A549 (cell line): ENCODE data around the gene CDH5. TPM values are rescaled to one million over a fixed set of nuclear protein-coding genes. Genes with fewer than 3 reads are reported as not detected.

Source experiments
- ATAC-seq, 2 experiments: fragments of 200-7000 bp in 1 of 2; fragments of >200 bp in 1 of 2; cut with Nextera tagmentation in 1 of 2; cut with Tn5 transposase in 1 of 2; 3 replicates each; pipeline versions ENCODE4 v1.8.0 to v1.9.1; 2018 to 2020; ENCODE audit warnings: mild to moderate bottlenecking in 1 of 2, moderate library complexity in 1 of 2
- CTCF ChIA-PET: fragments of 300-600 bp; sonication (Branson Sonifier 250); formaldehyde crosslinking; extraction: SDS; loops from one replicate; lab custom pipeline; 2021; ENCODE audit warnings: antibody characterized with exemption, inconsistent platforms; lab: Yijun Ruan, JAX
- POLR2A ChIA-PET: fragments of 350-600 bp; formaldehyde crosslinking; extraction: SDS; loops from one replicate; lab custom pipeline; 2021; ENCODE audit warnings: antibody characterized with exemption, inconsistent platforms; lab: Yijun Ruan, JAX
- DNase-seq, 2 experiments: peaks; one replicate each; pipeline versions ENCODE4 v3.0.0 to v3.0.0-alpha.2; 2011 to 2016; ENCODE audit warnings: low read depth in 1 of 2, low spot score in 1 of 2
- FAIRE-seq: peaks from 2 replicates; lab custom pipeline; 2011; peaks lifted over from hg19 to GRCh38; lab: Jason Lieb, UNC
- H3K27ac ChIP-seq, 2 experiments: fragments of >200 bp; sonication (Bioruptor Twin); formaldehyde crosslinking; 3 replicates each; pipeline ENCODE4 v1.5.1; 2016 to 2017
- H3K4me1 ChIP-seq: fragments of >200 bp; sonication (Bioruptor Twin); formaldehyde crosslinking; 3 replicates; pipeline ENCODE4 v1.6.1; 2016
- H3K4me2 ChIP-seq: fragments of >200 bp; sonication (Bioruptor Twin); formaldehyde crosslinking; 3 replicates; pipeline ENCODE4 v1.6.1; 2016
- H3K4me3 ChIP-seq: fragments of >200 bp; sonication (Bioruptor Twin); formaldehyde crosslinking; 3 replicates; pipeline ENCODE4 v1.5.1; 2016
- H3K9me3 ChIP-seq: fragments of >200 bp; sonication (Bioruptor Twin); formaldehyde crosslinking; 3 replicates; pipeline ENCODE4 v1.6.1; 2016
- BHLHE40 ChIP-seq: IDR thresholded peaks from 2 replicates; pipeline ENCODE4 v1.6.1; 2012; ENCODE audit warnings: low read depth, low read length, inconsistent platforms
- CBX8 ChIP-seq: fragments of 200-600 bp; sonication (generic); IDR thresholded peaks from 2 replicates; pipeline ENCODE4 v1.6.1; 2016
- CEBPB ChIP-seq, 2 experiments: fragments of >200 bp in 1 of 2; sonication (Bioruptor Twin) in 1 of 2; formaldehyde crosslinking in 1 of 2; IDR thresholded peaks; 2 replicates each; pipeline ENCODE4 v1.6.1; 2012 to 2016
- CHD2 ChIP-seq: fragments of 150-350 bp; IDR thresholded peaks from 2 replicates; pipeline ENCODE4 v1.6.1; 2014; ENCODE audit warnings: low read length; ENCODE audit not compliant: partially characterized antibody
- CHD4 ChIP-seq: fragments of 200-600 bp; sonication (generic); IDR thresholded peaks from 2 replicates; pipeline ENCODE4 v1.6.1; 2016; ENCODE audit warnings: antibody characterized with exemption, mild to moderate bottlenecking, borderline replicate concordance
- CTCF ChIP-seq: fragments of >200 bp; sonication (Bioruptor Twin); formaldehyde crosslinking; IDR thresholded peaks from 3 replicates; pipeline ENCODE4 v1.5.1; 2016
- E2F6 ChIP-seq: IDR thresholded peaks from 2 replicates; pipeline ENCODE4 v1.6.1; 2012; ENCODE audit warnings: low read depth, borderline replicate concordance
- ESRRA ChIP-seq: fragments of 150-350 bp; IDR thresholded peaks from 2 replicates; pipeline ENCODE4 v1.6.1; 2014; ENCODE audit warnings: mild to moderate bottlenecking, low read length, borderline replicate concordance
- FOSL2 ChIP-seq, 2 experiments: fragments of 450-650 bp in 1 of 2; fragments of >200 bp in 1 of 2; sonication (Bioruptor Twin) in 1 of 2; formaldehyde crosslinking; IDR thresholded peaks; 2 replicates each; pipeline versions ENCODE4 v1.5.0 to v1.6.1; 2016 to 2020; ENCODE audit warnings: mild to moderate bottlenecking in 1 of 2, moderate library complexity in 1 of 2
- FOXS1 ChIP-seq: fragments of 250-450 bp; sonication (Bioruptor Pico); IDR thresholded peaks from 2 replicates; pipeline ENCODE4 v1.5.0; 2020; ENCODE audit warnings: mild to moderate bottlenecking, moderate library complexity
- GATA3 ChIP-seq: IDR thresholded peaks from 2 replicates; pipeline ENCODE4 v1.6.1; 2012; ENCODE audit warnings: borderline replicate concordance
- HEYL ChIP-seq: fragments of 250-450 bp; sonication (Bioruptor Pico); IDR thresholded peaks from 2 replicates; pipeline ENCODE4 v1.8.0; 2021; ENCODE audit warnings: mild to moderate bottlenecking, moderate library complexity
- HOXA7 ChIP-seq: fragments of 250-450 bp; sonication (Bioruptor Pico); IDR thresholded peaks from 2 replicates; pipeline ENCODE4 v1.5.0; 2020; ENCODE audit warnings: mild to moderate bottlenecking, moderate library complexity
- HOXB13 ChIP-seq: fragments of 250-450 bp; sonication (Bioruptor Pico); IDR thresholded peaks from 2 replicates; pipeline ENCODE4 v1.5.0; 2020; ENCODE audit warnings: low read depth, mild to moderate bottlenecking, moderate library complexity
- HOXB5 ChIP-seq: fragments of 250-450 bp; sonication (Bioruptor Pico); IDR thresholded peaks from 2 replicates; pipeline ENCODE4 v1.5.0; 2020; ENCODE audit warnings: mild to moderate bottlenecking, moderate library complexity
- KDM1A ChIP-seq: fragments of 200-600 bp; sonication (generic); IDR thresholded peaks from 2 replicates; pipeline ENCODE4 v1.6.1; 2016; ENCODE audit warnings: low read depth, mild to moderate bottlenecking
- MAFK ChIP-seq: fragments of 450-650 bp; IDR thresholded peaks from 2 replicates; pipeline ENCODE4 v1.6.1; 2014; ENCODE audit not compliant: partially characterized antibody
- PBX3 ChIP-seq: IDR thresholded peaks from 2 replicates; pipeline ENCODE4 v1.6.1; 2012
- POLR2AphosphoS2 ChIP-seq: conservative IDR thresholded peaks from 2 replicates; pipeline ENCODE4 v1.6.1; 2012; ENCODE audit warnings: low read length, improper control_type of control experiment, inconsistent platforms
- RCOR1 ChIP-seq: fragments of 150-350 bp; IDR thresholded peaks from 2 replicates; pipeline ENCODE4 v1.6.1; 2014; ENCODE audit warnings: antibody characterized with exemption, low read length, low read depth
- RFX5 ChIP-seq: fragments of 450-650 bp; IDR thresholded peaks from 2 replicates; pipeline ENCODE4 v1.7.1; 2014; ENCODE audit warnings: antibody characterized with exemption, mild to moderate bottlenecking, moderate library complexity
- RNF2 ChIP-seq: fragments of 200-600 bp; sonication (generic); IDR thresholded peaks from 2 replicates; pipeline ENCODE4 v1.6.1; 2016; ENCODE audit warnings: low read depth, mild to moderate bottlenecking, antibody characterized with exemption, moderate library complexity, borderline replicate concordance
- SMC3 ChIP-seq: fragments of >200 bp; sonication (Bioruptor Twin); formaldehyde crosslinking; IDR thresholded peaks from 3 replicates; pipeline ENCODE4 v1.6.1; 2018; ENCODE audit warnings: inconsistent platforms
- TFCP2L1 ChIP-seq: fragments of 250-450 bp; sonication (Bioruptor Pico); IDR thresholded peaks from 2 replicates; pipeline ENCODE4 v1.5.0; 2021; ENCODE audit warnings: mild to moderate bottlenecking
- USF2 ChIP-seq: fragments of 450-650 bp; IDR thresholded peaks from 2 replicates; pipeline ENCODE4 v1.6.1; 2014; ENCODE audit warnings: antibody characterized with exemption
- ZC3H11A ChIP-seq: fragments of 450-650 bp; IDR thresholded peaks from 2 replicates; pipeline ENCODE4 v1.6.1; 2014; ENCODE audit warnings: antibody characterized with exemption, mild to moderate bottlenecking
- WGBS: methylation state at CpG from one replicate; pipeline ENCODE4 v1.1.6; 2017; ENCODE audit errors: missing lambda C conversion rate; 5-methylcytosine and 5-hydroxymethylcytosine counted together
- polyA plus RNA-seq, 4 experiments: library from polyadenylated mRNA; depleted of rRNA in 3 of 4; stranded (reverse); fragments of >200 nt; fragmentation: RNase III in 1 of 4; extraction: RNeasy Plus Mini Kit Qiagen cat#74134 plus additional on column Dnase treatment in 1 of 4; gene quantifications; 2 replicates in 3 of 4; 3 replicates in 1 of 4; pipeline ENCODE4 v1.2.3, GENCODE V29; 2011 to 2017

Gene CDH5
- polyA plus RNA-seq, 2 of the 4 experiments (the other 2 are of a cell fraction): 0.01 TPM; not detected in 1

GRCh38 chr16:66409156-66409555 lies 42.7 kb downstream of the CDH5 start:
- H3K4me3 ChIP-seq: no peak overlapping the region
- peak overlapping the region; percentile 76 for H3K4me2 ChIP-seq
- no peak for TF ChIP-seq POLR2AphosphoS2
- peak overlapping the region; percentile 63 to 86; a peak in 4 of 6 replicates for H3K27ac ChIP-seq
- CTCF ChIA-PET: interaction anchor here (0.9 to 7.1 kb wide), 6 partner anchors 44 to 180 kb away, joined by 3 to 68 read pairs (median 4); no protein-coding TSS in a partner anchor
- 60% methylated on average over 5 of the region's 5 CpGs for WGBS
- FAIRE-seq (no peak), ATAC-seq (no peak), DNase-seq (no peak)
- peaks cover 10% of the 10 kb centered on the region; the same call in 2 of the 3 replicates for H3K9me3 ChIP-seq
- POLR2A ChIA-PET: interaction anchor here (1.0 to 1.1 kb wide), 2 partner anchors 99 to 195 kb away, joined by 3 to 6 read pairs; no protein-coding TSS in a partner anchor
- H3K4me1 ChIP-seq: peaks cover 27% of the 10 kb centered on the region

- Histone ChIP-seq H3K4me1 (peaks cover 24% of the 10 kb centered on the region), H3K4me2 (no peak overlapping the region), H3K27ac (no peak overlapping the region), H3K4me3 (no peak overlapping the region), H3K9me3 (peaks cover 10% of the 10 kb centered on the region; the same call in 2 of the 3 replicates)
- no peak for ATAC-seq
- ChIA-PET POLR2A (no interaction called here), CTCF (no interaction called here)
- FAIRE-seq: no peak
- TF ChIP-seq POLR2AphosphoS2 (no peak), HOXB13 (CRISPR knock-in tag) (no peak), CTCF (no peak), FOXS1 (CRISPR knock-in tag) (no peak), ESRRA (no peak), USF2 (no peak), FOSL2 (IDR thresholded peaks at IDR 0.05) (no peak), FOSL2 (CRISPR knock-in tag; IDR thresholded peaks at IDR 0.05) (no peak), RNF2 (no peak)
- DNase-seq: no peak
Observed at GRCh38 chr16:66412182-66412581, 45.7 kb downstream of the CDH5 start.

- no peak for ATAC-seq
- Histone ChIP-seq H3K9me3 (peaks cover 10% of the 10 kb centered on the region; the same call in 2 of the 3 replicates), H3K4me3 (no peak overlapping the region), H3K4me1 (no peaks in the 10 kb centered on the region), H3K27ac (no peak overlapping the region), H3K4me2 (no peak overlapping the region)
- WGBS: 6% methylated on average over 1 of the region's 1 CpG
- no peak for DNase-seq
- TF ChIP-seq ZC3H11A (no peak), GATA3 (no peak)
- ChIA-PET POLR2A (no interaction called here), CTCF (interaction anchor here (0.7 to 2.8 kb wide), 5 partner anchors 9 to 77 kb away, joined by 3 to 29 read pairs (median 4); no protein-coding TSS in a partner anchor)
- FAIRE-seq: no peak
Observed at GRCh38 chr16:66414891-66415290, 48.4 kb downstream of the CDH5 start.

GRCh38 chr16:66416136-66416535 lies 49.6 kb downstream of the CDH5 start:
- no peaks in the 10 kb centered on the region for H3K4me1 ChIP-seq
- no peak overlapping the region for H3K27ac ChIP-seq
- ATAC-seq: no peak
- POLR2A ChIA-PET: no interaction called here
- H3K9me3 ChIP-seq: peaks cover 10% of the 10 kb centered on the region; the same call in 2 of the 3 replicates
- CTCF ChIA-PET: interaction anchor here (1.6 to 2.8 kb wide), 2 partner anchors 11 to 67 kb away, joined by 5 to 29 read pairs; no protein-coding TSS in a partner anchor
- no peak for FAIRE-seq
- no peak for DNase-seq
- H3K4me3 ChIP-seq: no peak overlapping the region
- H3K4me2 ChIP-seq: no peak overlapping the region
- whole genome bisulfite sequencing: 92% methylated on average over 1 of the region's 1 CpG
- TF ChIP-seq BHLHE40: no peak
- no peak for TF ChIP-seq GATA3
- no peak for TF ChIP-seq RFX5
- no peak for TF ChIP-seq TFCP2L1 (CRISPR knock-in tag)
- no peak for TF ChIP-seq HEYL (CRISPR knock-in tag)
- TF ChIP-seq ZC3H11A: no peak
- no peak for TF ChIP-seq CHD4
- TF ChIP-seq CEBPB (IDR thresholded peaks at IDR 0.05): no peak
- TF ChIP-seq PBX3: no peak
- no peak for TF ChIP-seq KDM1A
- TF ChIP-seq E2F6: no peak
- TF ChIP-seq CHD2: no peak
- TF ChIP-seq HOXA7 (CRISPR knock-in tag): no peak
- TF ChIP-seq CBX8: no peak
- no peak for TF ChIP-seq SMC3
- TF ChIP-seq MAFK: no peak
- no peak for TF ChIP-seq HOXB5
- no peak for TF ChIP-seq RCOR1
- no peak for TF ChIP-seq POLR2AphosphoS2
